Effector CD4-positive, alpha-beta T cell (primary cell): Measurements from ENCODE around the gene PHYKPL.

Source experiments
- DNase-seq: peaks from one replicate; pipeline ENCODE4 v3.0.0-alpha.2; 2020

PHYKPL gene

DNA sequence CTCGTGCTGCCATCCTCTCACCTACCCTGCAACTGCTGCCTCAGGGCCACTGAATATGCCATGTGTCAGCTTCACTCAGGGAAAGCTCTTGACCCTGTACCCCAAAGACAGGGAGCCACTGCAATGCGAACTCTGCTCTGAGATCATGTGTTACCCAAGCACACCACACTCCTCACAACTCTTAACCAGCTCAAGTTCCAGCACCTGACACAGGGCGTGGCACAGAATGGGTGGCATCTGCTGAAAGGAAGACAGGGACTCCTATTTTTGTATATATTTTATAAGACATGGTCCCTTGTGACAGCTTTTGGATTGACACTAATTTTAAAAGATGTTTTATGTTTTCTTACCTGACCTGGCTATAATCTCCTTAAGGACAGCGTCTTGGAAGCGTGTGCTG, 10.7 kb downstream of the PHYKPL start:
- no peak for DNase-seq

DNA sequence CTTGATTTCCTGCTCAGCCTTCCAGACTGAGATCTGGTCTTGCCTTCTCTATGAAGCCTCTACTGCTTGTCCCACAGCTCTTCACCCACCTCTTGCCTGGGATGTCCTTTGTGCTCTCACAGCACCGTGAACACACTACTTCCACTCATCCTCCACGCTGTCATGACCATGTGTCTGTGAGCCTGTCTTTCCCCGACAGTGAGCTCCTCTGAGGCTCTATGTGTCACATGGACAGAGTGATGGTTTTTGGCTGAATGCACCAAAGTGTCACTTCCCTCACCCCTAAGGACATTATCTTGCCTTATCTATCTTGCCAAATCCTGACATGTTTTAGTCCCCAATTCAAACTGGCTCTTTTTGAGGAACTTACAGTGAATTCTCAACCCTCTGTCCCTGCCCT, 11.3 kb downstream of the PHYKPL start:
- DNase-seq, result no peak

DNA sequence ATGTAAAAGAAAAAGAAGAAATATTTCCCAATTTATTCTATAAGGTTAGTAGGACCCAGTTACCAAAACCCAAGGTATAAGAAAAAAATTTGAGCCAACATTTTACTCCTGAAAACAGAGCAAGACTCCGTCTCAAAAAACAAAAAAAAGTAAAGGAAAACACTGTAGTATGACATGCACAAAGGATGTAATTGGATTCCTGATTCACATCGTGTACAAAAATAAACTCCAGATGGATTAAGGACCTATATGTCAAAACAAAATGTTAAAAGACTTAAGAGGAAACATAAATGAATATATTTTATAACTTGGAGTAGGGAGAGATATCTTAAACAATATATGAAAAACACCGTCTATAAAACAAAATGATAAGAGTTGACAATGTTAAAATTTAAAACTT, 13.8 kb downstream of the PHYKPL start:
- DNase-seq, result no peak

DNA sequence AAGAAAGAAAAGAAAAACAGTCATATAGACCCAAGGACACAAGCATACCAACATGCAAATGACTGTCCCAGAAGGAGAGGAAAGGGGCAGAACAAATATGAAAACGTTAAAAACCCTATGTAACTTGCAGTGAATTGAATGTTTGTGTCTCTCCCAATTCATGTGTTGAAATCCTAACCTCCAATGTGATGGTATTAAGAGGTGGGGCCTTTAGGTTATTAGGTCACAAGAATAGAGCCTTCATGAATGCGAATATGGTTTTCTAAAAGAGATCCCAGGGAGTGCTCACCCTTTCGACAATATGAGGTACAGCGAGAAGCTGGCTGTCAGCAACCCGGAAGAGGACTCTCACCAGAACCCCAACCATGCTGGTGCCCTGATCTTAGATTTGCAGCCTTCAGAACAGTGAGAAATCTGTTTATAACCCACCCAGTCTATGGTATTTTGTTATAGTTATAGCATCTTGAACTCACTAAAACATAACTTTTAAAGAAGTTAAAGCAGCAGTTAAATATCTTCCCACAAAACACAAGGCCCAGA, 14.3 kb downstream of the PHYKPL start:
- no peak for DNase-seq

DNA sequence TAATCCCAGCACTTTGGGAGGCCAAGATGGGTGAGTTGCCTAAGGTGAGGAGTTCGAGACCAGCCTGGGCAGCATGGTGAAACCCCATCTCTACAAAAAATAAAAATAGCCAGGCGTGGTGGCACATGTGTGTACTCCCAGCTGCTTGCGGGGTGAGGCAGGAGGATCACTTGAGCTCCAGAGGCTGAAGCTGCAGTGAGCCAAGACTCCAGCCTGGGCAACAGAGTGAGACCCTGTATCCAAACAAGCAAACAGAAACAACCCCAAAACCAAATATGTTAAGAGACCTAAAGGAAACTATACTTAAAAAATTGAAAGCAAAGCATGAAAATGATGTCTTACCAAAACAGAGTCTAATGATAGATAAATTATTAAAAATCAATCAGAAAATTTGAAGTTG, 15.8 kb downstream of the PHYKPL start:
- DNase-seq, result no peak

DNA sequence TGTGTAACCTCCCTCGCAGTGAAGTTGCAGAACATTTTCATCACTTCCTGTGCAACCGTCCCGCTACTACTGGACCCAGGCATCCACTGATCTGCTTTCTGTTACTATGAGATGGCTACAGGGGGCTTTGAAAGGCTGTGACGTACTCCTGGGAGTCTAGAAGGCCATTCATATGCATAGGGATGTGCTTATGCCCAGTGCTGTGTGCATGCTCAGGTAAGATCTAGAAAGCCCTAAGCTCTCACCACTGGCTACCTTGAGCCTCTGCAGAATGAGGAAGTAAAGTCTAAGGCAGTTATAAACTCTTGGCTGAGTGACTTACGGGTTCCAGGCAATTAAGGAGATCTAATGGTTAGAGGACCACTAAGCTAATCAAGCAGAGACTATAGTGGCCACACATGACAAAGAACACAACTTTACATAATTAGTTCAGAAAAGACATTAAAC, 16.5 kb downstream of the PHYKPL start:
- no peak for DNase-seq

DNA sequence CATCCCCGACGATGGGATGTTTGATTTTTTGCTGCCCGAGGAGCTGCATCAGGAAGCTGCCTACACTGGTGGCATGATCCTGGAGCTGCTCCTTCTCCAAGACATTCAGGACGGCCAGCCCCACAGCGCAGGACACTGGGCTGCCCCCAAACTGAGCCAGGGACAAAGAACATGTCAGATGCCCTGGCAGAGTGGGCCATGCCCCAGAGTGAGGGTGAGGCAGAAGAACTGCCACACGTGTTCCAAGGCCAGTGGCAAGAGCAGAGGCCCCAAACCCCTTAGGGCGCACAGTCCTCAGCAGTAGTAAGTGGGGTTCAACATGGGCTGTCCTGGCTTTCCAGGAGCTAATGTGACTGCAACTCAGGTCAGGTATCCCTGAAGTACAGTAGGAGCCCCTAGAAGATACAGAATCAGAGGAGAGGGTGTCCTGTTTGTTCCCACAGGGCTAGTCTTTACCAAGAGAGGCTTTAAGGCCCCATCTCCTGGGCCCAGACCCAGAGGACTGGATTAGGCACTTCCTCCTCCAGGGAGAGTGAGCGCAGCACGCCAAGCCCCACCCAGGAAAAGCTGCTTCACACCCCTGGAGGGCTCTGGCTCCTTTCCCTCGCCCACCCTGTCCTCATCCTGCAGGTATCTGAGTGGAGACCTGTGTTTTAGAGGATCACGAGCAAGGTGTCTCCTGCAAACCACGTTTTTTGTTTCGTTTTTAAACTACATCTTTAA, 17.2 kb downstream of the PHYKPL start:
- no peak for DNase-seq

DNA sequence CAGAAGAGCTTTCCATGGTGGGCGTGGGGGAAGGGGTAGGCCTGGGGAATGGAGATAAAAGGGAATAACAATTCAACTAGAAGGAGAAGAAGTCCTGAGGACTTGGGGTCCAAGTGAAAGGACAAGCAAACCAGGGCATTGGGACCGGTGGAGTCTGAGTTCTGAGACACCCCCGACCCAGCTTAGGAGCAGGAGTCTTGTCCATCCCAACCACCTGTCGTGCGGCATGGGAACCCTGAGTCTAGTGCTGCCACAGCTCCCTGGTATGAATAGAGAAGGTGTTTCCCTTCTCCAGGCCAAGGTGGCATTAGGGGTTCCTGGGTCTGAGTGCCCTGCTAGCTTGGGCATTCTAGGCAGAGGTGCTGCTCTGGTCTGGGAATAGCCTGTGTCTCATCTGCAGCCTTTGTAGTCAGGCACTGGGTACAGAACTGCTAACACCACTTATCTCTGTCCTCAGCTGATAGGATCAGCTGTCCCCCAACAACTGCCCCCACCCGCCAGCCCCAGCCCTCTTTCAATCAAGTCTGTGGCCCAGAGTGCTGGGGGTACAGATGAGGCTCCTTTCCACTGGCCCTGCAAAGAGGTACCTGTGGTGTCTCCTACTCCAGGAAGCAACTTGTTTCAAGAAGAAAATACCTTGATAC, 18.3 kb downstream of the PHYKPL start:
- no peak for DNase-seq

DNA sequence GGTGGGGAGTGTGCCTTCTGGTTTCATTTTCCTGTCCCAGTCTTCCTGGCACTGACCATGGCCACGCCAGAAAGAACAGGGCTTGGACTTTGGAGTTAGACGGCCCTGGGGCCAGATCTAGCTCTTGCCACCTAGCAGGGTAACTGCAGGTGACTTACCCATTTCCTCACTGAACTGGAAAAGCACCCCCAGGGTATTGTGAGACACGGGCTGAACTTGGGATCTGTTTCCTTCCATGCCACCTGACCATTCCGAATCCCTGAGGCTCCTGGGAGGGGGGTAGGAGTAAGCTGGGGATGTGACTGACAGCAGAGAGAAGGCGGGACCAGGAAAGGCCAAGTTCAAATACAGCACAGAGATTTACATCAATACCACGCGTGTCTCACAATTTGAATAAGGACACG, 18.9 kb downstream of the PHYKPL start:
- no peak for DNase-seq

DNA sequence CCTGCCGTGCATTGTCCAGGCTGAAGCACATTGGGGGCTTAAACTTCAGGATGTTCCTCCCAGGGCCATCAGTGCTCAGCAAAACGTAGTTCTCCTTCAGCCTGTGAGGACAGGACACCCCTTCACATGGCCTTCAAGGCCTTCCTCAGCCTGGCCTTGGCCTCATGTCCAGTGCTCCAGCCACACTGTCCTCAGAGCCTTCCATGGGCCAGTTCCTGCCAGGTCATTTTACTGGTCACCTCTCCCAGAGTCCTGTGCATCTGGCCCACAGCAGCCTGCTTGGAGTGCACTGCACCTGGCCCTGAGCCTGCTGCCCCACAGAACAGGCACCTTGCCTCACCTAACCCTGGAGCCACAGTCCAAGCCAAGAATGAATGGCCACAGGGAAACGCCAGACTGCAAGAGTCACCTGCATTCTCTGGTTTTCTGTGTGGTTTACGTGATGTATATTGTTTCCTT, 19.6 kb downstream of the PHYKPL start:
- DNase-seq, result no peak

DNA sequence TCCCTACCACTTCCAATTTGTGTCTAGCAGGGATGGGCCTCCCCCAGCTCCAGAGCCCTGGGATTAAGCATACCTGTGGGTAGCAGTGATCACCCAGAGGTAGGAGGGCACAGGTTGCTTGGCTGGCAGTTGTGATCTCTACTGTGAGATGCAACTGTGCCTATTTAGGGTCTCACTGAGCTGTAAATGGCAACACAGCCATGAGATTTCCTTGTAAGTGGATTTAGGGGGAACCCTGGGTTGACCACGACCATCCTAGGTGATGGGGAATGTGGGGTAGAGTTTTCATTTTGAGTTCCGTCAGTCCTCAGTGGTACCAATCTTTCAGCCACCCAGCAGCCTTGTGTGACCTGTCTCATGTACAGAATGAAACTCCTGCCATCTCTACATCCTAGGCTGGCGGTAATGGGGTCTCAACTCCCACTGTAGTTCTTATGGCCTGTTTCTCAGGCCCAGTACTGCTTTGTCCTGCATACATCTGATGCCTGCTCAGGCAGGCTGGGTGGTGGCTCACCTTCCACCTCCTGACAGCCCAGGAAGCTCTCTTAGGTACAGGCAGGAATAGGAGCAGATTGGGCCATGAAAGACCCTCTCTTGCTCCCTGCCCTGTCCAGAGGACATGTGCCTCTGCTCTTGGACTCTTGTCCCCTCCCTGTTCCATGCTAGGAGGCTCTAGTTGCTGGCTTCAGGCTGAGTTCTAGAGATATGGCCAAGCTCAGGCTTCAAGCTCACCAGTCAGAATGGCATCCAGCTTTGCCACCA, 20.2 kb downstream of the PHYKPL start:
- no peak for DNase-seq

DNA sequence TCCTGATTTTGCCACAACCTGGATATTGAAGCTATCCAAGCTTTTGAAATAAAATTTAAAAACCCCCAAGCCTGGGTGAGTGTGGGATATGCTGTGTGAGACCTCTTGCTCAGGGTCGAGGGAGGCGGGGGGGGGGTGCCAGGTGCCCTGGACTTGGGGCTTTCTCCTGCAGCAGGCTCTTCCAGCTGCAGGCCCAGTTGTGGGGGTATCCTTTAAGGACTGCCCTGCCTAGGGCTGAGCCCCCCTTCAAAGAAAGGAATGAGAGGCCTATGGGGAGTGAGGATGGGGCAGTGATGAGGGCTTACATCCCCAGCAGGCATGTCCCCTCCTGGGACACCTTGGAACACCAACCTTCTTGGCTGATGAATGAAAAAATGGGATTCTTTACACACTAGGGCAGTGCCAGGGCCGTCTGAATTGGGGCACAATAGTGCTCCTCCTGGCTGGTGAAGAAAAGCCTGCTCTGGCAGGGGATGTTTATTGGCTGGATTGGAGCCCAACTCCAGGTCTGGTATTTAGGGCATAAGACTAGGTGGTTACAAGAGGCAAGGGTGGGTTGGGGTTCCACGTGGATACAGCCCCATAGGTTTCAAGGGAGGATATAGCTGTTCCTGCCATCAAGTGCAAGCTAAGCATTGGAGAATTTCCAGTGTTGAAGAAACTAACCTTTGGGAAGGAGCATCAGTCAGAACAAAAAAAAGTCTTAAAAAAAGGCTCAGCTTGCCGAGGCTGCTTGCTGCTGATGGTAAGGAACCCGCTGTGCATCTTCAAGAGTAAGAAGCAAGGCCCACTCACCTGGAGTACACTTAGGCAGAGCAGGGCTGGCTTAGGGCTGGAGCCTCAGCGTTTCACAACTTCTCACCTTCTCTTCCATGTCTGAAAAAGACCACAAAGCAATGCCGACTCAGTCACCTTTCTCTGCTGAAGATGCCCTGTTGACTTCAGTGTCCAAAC, 21.2 kb downstream of the PHYKPL start:
- DNase-seq, result no peak

DNA sequence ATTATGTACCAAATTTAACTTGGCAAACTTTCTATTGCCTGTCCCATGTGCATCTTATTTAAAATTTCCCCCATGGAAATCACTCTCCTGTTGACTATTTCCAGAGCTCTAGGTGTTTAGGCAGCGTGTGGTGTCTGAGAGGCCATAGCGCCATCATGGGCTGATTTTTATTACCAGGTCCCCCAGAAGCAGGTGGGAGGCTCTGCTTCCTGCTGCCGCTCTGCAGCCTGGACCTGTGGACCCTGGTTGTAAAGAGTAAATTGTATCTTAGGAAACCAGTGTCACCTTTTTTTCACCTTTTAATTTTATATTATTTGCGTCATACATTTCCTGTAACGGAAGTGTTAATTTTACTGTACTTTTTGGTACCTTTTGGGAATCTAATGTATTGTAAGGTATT, 21.9 kb downstream of the PHYKPL start:
- no peak for DNase-seq

DNA sequence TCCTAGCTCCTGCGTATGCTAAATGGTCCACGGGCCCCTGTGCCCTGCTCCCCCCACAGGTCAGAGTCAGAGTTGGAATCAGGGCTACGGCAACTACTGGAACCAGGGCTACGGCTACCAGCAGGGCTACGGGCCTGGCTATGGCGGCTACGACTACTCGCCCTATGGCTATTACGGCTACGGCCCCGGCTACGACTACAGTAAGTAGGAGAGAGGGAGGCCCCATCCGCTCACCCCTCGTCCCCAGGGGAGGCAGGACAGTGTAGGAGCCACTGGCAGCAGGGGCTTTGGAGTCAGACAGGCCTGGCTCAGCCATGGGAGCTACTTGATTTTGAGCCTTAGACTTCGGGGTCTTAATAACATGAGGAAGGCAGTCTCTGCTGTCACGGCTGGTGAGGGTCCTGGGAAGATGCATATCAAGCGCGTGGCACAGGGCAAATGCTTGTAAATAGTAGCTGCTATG, 22.5 kb downstream of the PHYKPL start:
- DNase-seq, result no peak

DNA sequence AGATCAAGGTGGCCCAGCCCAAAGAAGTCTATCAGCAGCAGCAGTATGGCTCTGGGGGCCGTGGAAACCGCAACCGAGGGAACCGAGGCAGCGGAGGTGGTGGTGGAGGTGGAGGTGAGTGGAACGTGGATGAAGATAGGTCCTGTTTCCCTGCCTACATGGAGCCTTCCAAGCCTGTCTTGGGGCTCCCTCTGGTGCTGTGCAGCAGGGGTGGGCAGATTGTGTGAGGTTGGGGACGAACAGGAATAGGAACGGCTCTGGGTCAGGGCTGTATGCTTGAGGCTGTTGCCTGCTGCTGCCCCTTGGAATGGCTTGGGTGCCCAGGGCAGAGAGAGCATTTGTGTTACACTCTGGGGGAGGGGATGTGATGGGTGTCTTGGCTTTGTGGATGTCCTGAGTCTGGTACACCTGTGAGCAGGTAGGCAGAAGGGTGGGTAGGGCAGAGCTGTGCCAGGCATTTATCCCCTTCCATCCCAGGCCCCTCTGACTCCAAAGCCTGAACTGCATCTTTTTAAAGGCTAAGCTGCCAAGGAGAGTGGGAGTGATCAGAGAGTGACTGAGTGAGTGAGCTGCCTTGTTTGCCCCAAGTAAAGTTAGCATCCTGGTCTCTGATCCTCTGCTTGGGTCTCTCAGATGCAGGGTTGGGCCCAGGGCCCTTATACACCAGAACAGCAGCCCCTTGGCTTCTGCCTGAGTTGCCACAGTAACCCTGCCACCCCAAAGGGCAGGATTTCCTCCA, 23.1 kb downstream of the PHYKPL start:
- no peak for DNase-seq

DNA sequence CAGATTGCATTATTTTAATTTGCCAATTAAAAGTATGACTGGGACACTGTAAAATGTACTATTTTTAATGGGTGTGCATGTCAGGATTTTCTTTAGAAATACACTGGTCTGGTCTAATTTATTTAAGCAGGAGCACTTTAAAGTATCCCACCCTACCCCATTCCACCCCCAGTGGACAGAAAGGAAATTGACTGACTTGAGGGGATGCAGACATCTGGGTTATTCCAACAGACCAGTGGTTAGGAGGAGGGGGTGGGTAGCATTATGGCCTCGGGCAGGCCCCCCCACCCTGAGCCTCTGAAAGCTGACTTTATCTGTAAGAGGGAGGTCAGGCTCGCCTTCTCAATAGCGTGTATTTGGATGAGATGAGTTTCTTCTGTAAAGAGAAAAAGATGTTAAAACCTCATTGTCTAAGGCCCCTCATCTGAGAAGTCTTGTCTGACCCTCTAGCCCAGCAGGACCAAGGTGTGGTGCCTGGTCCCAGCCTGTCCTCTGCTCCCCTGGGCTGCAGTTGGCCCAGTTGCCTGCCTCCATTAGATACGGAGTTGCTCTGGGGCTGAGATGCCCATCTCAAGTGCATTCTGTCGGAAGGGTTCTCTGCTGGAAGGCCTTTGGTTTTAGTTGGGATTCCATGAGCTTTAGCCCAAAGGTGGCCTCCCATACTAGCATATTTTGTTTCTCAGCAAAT, 23.9 kb downstream of the PHYKPL start:
- DNase-seq, result no peak

DNA sequence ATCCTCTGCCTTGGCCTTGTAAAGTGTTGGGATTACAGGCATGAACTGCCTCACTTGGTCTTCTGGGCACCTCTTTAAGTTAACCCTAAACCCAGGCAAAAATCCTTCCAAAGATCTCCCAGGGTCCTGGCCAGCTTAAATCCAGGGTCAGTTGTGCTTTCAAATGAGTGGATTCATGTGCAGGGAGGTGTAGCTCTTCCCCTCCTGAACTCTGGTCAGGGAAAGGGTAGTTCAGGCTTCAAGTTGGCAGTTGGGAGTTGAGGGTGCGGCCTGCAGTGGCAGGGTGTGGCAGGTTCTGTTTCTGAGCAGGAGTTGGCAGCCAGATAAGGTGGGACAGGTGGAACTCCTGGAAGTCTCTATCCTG, 24.7 kb downstream of the PHYKPL start:
- DNase-seq, result no peak

DNA sequence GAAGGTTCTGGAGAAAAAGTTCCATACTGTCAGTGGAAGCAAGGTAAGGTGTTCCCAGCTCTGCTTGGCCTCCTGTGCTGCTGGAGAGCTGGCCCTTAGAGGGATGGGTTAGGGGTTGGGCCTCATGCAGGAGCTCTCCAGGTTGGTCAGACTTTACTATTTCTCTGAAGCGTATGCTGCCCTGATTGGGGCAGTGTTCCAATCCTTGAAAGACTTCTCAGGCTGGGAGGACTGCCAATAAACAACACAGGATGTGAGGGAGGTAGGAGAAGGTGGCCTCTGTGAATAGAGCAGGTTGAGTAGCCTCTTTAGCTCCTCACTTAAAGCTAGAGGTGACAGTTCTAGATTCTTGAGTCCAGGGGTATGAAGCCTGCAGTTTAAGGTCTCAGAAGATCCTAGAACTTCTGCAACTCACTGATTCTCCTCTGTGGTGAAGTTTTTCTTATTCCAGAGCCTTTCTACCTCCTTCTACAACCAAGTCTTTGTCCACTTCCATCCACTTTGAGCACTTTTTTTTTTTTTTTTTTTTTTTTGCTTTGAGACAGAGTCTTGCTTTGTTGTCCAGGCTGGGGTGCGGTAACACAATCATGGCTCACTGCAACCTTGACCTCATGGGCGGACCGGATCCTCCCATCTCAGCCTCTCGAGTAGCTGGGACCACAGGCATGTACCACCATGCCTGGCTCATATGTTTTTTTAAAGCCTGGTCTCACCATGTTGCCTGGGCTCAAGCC, 25.3 kb downstream of the PHYKPL start:
- DNase-seq, result no peak

DNA sequence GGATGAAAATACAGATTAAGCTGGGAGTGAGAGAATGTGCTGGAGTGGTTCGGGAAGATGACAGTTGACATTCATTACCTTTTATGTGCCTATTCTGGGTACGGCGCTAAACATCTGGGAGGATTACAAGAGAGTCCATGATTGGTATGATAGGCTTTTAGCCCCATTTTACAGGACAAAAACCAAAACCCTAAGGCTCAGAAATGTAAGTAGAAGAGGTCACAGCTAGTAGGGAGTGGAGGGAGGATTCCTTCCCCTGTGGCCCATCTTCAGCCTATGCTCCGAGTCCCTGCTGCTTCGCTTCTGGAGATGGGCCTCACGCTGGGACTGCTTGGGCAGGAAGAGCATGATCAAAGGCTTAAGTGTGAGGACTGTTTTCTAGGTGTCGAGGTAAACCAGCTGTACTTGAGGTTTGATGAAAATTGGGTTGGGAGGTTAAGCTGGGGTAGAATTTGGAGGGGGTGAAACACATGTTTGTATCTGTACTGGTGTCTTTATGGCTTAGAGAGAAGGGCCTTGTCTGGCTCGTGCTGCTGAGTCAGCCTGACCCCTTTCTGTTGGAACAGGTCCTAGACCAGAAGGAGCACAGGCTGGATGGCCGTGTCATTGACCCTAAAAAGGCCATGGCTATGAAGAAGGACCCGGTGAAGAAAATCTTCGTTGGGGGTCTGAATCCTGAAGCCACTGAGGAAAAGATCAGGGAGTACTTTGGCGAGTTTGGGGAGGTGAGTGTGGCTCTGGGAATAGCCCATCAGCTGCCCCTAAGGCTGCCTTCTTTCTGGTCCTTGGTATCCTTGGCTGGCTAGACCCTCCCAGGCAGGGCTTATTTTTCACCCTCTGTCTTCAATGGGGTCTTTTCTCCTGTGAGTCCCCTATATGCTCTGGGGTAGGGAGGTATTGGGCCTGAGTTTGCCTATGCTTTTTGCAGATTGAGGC, 26.2 kb downstream of the PHYKPL start:
- DNase-seq, result no peak
